Aorta (tissue), 5 donors: ENCODE measurements around the gene HTRA3. TPM values are rescaled to one million over a fixed set of nuclear protein-coding genes. Genes with fewer than 3 reads are reported as not detected.
A peak's percentile ranks its signal among the peaks of the same experiment; 100 is the strongest.

Source experiments
- ATAC-seq: fragments of 200-7000 bp; cut with Tn5 transposase; one replicate; pipeline ENCODE4 v1.9.1; 2022; ENCODE audit warnings: moderate library complexity; ENCODE audit not compliant: low FRiP score
- DNase-seq, 2 donors: peaks; one replicate each; pipeline ENCODE4 v3.0.0-alpha.2; 2020
- H3K27ac ChIP-seq, 2 donors: one replicate each; pipeline ENCODE4 v1.5.1; 2013; ENCODE audit warnings: low read length in 2 of 2, mild to moderate bottlenecking in 2 of 2, moderate library complexity in 2 of 2, control low read depth in 1 of 2, inconsistent platforms in 1 of 2, low read depth in 1 of 2
- H3K27me3 ChIP-seq, 2 donors: one replicate each; pipeline ENCODE4 v1.6.1; 2013; ENCODE audit warnings: control low read depth in 1 of 2, low read length in 1 of 2, mild to moderate bottlenecking in 1 of 2, moderate library complexity in 1 of 2; ENCODE audit not compliant: insufficient read depth in 2 of 2, control insufficient read depth in 1 of 2
- H3K36me3 ChIP-seq, 2 donors: one replicate each; pipeline ENCODE4 v1.6.1; 2013; ENCODE audit warnings: control low read depth in 1 of 2, low read length in 1 of 2, mild to moderate bottlenecking in 1 of 2; ENCODE audit not compliant: insufficient read depth in 2 of 2, control insufficient read depth in 1 of 2
- H3K4me1 ChIP-seq, 2 donors: one replicate each; pipeline ENCODE4 v1.6.1; 2013; ENCODE audit warnings: low read length in 2 of 2, control low read depth in 1 of 2, mild to moderate bottlenecking in 1 of 2, moderate library complexity in 1 of 2; ENCODE audit not compliant: insufficient read depth in 2 of 2, control insufficient read depth in 1 of 2
- H3K4me3 ChIP-seq, 2 donors: one replicate each; pipeline ENCODE4 v1.5.1; 2013; ENCODE audit warnings: low read length in 2 of 2, control low read depth in 1 of 2, mild to moderate bottlenecking in 1 of 2
- H3K9me3 ChIP-seq: one replicate; pipeline ENCODE4 v1.6.1; 2013; ENCODE audit warnings: mild to moderate bottlenecking, low read length; ENCODE audit not compliant: control insufficient read depth
- WGBS, 2 donors: extraction: QIAGEN DNeasy Blood & Tissue Kit; methylation state at CpG; one replicate each; pipeline ENCODE4 v1.1.7; 2013; 5-methylcytosine and 5-hydroxymethylcytosine counted together
- intact Hi-C, 2 donors: fragments of 100-400 bp; cut with DNase I; formaldehyde crosslinking; loops; one replicate each; pipeline versions ENCODE4 v1.14.2 to v1.15.0; 2022
- polyA plus RNA-seq, 2 donors: library from polyadenylated mRNA; stranded (reverse); fragments of 200-250 nt; gene quantifications; one replicate each; pipeline ENCODE4 v1.2.3, GENCODE V29; 2013
- total RNA-seq, 2 donors: library from RNA; stranded (reverse); fragmentation: NEBNext Ultra II Directional; extraction: Animal tissue kit (Norgen Biotek cat#: 25700); gene quantifications; one replicate each; pipeline ENCODE4 v1.2.1, GENCODE V29; 2021
- donor health status: healthy with polysubstance abuse.
- donor health status: Bipolar disorder and iron deficiency.
- donor health status: DM: no; HTN: no; CAD: no.
- donor health status: DM: no; HTN: no; CAD: no.
- donor health status: DM: yes; HTN: yes; CAD: no.

The HTRA3 gene
- total and polyA plus RNA-seq, 4 donors = 1.1 to 129 (median 18.5) TPM

GRCh38 chr4:8296491-8296890 lies 26.9 kb downstream of the HTRA3 start:
- Histone ChIP-seq H3K27me3 (no peaks in the 10 kb centered on the region), H3K4me3 (no peak overlapping the region), H3K9me3 (no peaks in the 10 kb centered on the region), H3K4me1 (no peaks in the 10 kb centered on the region), H3K27ac (no peak overlapping the region), H3K36me3 (no peaks in the 10 kb centered on the region)
- intact Hi-C loops = no loop called here
- DNase-seq = peak; percentile 20 to 62
- ATAC-seq = no peak
- WGBS, 2 donors = 67 to 72% methylated on average over 3 of the region's 3 CpGs

GRCh38 chr4:8297141-8297601 lies 27.6 kb downstream of the HTRA3 start:
- Histone ChIP-seq H3K9me3 (no peaks in the 10 kb centered on the region), H3K36me3 (no peaks in the 10 kb centered on the region), H3K4me3 (no peak overlapping the region), H3K27me3 (no peaks in the 10 kb centered on the region), H3K27ac (no peak overlapping the region), H3K4me1 (no peaks in the 10 kb centered on the region)
- DNase-seq (peak; percentile 23 to 56), ATAC-seq (no peak)
- intact Hi-C loops = no loop called here
- WGBS, 2 donors = 91 to 94% methylated on average over 9 of the region's 9 CpGs

- Histone ChIP-seq H3K27ac (no peak overlapping the region), H3K9me3 (no peaks in the 10 kb centered on the region), H3K36me3 (no peaks in the 10 kb centered on the region), H3K27me3 (no peaks in the 10 kb centered on the region), H3K4me3 (no peak overlapping the region), H3K4me1 (no peaks in the 10 kb centered on the region)
- intact Hi-C loops = no loop called here
- ATAC-seq (no peak), DNase-seq (peak; percentile 38 to 51)
- WGBS, 2 donors = 76 to 82% methylated on average over 20 of the region's 20 CpGs
Observed at GRCh38 chr4:8297691-8298485, 28.3 kb downstream of the HTRA3 start.

GRCh38 chr4:8300832-8301231 lies 31.3 kb downstream of the HTRA3 start:
- DNase-seq (no peak), ATAC-seq (no peak)
- no peak overlapping the region for H3K27ac ChIP-seq
- intact Hi-C loops = no loop called here
- H3K9me3 ChIP-seq = no peaks in the 10 kb centered on the region
- no peaks in the 10 kb centered on the region for H3K36me3 ChIP-seq
- no peak overlapping the region for H3K4me3 ChIP-seq
- no peaks in the 10 kb centered on the region for H3K27me3 ChIP-seq
- WGBS, 2 donors = 91 to 95% methylated on average over 1 of the region's 1 CpG
- no peaks in the 10 kb centered on the region for H3K4me1 ChIP-seq

GRCh38 chr4:8301851-8302730 lies 32.5 kb downstream of the HTRA3 start:
- H3K4me1 ChIP-seq = no peaks in the 10 kb centered on the region
- H3K9me3 ChIP-seq = no peaks in the 10 kb centered on the region
- H3K4me3 ChIP-seq = no peak overlapping the region
- WGBS, 2 donors = 97 to 98% methylated on average over 22 of the region's 22 CpGs
- ATAC-seq (no peak), DNase-seq (peak; percentile 30 to 61)
- H3K36me3 ChIP-seq = no peaks in the 10 kb centered on the region
- intact Hi-C loops = no loop called here
- no peaks in the 10 kb centered on the region for H3K27me3 ChIP-seq
- no peak overlapping the region for H3K27ac ChIP-seq

GRCh38 chr4:8303081-8303480 lies 33.5 kb downstream of the HTRA3 start:
- intact Hi-C loops = no loop called here
- WGBS, 2 donors = 86 to 87% methylated on average over 4 of the region's 4 CpGs
- no peaks in the 10 kb centered on the region for H3K36me3 ChIP-seq
- no peak overlapping the region for H3K4me3 ChIP-seq
- no peak overlapping the region for H3K27ac ChIP-seq
- no peaks in the 10 kb centered on the region for H3K4me1 ChIP-seq
- no peak for ATAC-seq
- peak in 1 of 2 donors; percentile 50 for DNase-seq
- no peaks in the 10 kb centered on the region for H3K9me3 ChIP-seq
- H3K27me3 ChIP-seq = no peaks in the 10 kb centered on the region

GRCh38 chr4:8303485-8304281 lies 34.1 kb downstream of the HTRA3 start:
- DNase-seq (peak; percentile 13 to 34), ATAC-seq (no peak)
- Histone ChIP-seq H3K27me3 (no peaks in the 10 kb centered on the region), H3K27ac (no peak overlapping the region), H3K4me1 (no peaks in the 10 kb centered on the region), H3K4me3 (no peak overlapping the region), H3K9me3 (no peaks in the 10 kb centered on the region), H3K36me3 (no peaks in the 10 kb centered on the region)
- intact Hi-C loops = no loop called here
- WGBS, 2 donors = 87 to 90% methylated on average over 13 of the region's 13 CpGs

- H3K36me3 ChIP-seq = no peaks in the 10 kb centered on the region
- H3K27ac ChIP-seq = no peak overlapping the region
- no peak overlapping the region for H3K4me3 ChIP-seq
- no peaks in the 10 kb centered on the region for H3K4me1 ChIP-seq
- no peaks in the 10 kb centered on the region for H3K27me3 ChIP-seq
- no peaks in the 10 kb centered on the region for H3K9me3 ChIP-seq
- intact Hi-C loops = no loop called here
- WGBS, 2 donors = 88 to 89% methylated on average over 14 of the region's 14 CpGs
- ATAC-seq (no peak), DNase-seq (peak; percentile 18 to 56)
Observed at GRCh38 chr4:8304827-8305695, 35.5 kb downstream of the HTRA3 start.
